Sigmoid colon (tissue), 4 donors: ENCODE measurements around the gene MOK.

Source experiments
- POLR2A ChIP-seq, 2 donors: fragments of 450-650 bp; IDR thresholded peaks; one replicate each; pipeline ENCODE4 v1.6.1; 2016; ENCODE audit warnings: antibody characterized with exemption in 2 of 2, mild to moderate bottlenecking in 2 of 2, moderate library complexity in 2 of 2
- POLR2AphosphoS5 ChIP-seq, 4 donors: sonication (generic); formaldehyde crosslinking; IDR thresholded peaks; one replicate each; pipeline ENCODE4 v1.6.1; 2017; ENCODE audit warnings: antibody characterized with exemption in 4 of 4
- TF ChIP-seq, protein P1 (sequence below), 4 experiments: fragments of 450-650 bp in 3 of 4; fragments of 200-600 bp in 1 of 4; IDR thresholded peaks; one replicate each; pipeline ENCODE4 v1.5.1; 2016 to 2019; ENCODE audit warnings: antibody characterized with exemption in 4 of 4, mild to moderate bottlenecking in 3 of 4, moderate library complexity in 2 of 4

DNA sequence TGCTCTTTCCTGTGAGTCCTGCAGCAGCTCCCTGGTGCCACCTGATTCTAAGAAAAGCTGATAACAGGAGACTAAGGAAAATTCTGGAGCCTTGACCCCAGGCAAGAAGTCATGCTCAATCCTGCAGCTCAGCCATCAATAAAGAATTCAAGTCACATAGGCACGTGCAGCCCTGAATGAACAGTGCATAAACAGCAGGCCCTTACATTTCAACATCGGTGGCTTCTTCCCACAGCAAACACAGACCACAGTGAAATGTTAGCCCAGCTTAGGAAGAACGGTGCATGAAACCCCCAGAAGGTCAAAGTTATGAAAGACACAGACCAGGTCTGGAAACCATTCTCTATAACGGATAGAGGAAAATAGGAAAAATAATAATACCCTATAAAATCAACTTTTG, 47.2 kb upstream of the MOK start:
- TF ChIP-seq, protein P1, sequence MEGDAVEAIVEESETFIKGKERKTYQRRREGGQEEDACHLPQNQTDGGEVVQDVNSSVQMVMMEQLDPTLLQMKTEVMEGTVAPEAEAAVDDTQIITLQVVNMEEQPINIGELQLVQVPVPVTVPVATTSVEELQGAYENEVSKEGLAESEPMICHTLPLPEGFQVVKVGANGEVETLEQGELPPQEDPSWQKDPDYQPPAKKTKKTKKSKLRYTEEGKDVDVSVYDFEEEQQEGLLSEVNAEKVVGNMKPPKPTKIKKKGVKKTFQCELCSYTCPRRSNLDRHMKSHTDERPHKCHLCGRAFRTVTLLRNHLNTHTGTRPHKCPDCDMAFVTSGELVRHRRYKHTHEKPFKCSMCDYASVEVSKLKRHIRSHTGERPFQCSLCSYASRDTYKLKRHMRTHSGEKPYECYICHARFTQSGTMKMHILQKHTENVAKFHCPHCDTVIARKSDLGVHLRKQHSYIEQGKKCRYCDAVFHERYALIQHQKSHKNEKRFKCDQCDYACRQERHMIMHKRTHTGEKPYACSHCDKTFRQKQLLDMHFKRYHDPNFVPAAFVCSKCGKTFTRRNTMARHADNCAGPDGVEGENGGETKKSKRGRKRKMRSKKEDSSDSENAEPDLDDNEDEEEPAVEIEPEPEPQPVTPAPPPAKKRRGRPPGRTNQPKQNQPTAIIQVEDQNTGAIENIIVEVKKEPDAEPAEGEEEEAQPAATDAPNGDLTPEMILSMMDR (IDR thresholded peaks at IDR 0.05) = no peak
- TF ChIP-seq POLR2AphosphoS5 (IDR thresholded peaks at IDR 0.05) (no peak), POLR2A (IDR thresholded peaks at IDR 0.05) (no peak)
